ENCODE measurements around the gene ICAM3.

DNA sequence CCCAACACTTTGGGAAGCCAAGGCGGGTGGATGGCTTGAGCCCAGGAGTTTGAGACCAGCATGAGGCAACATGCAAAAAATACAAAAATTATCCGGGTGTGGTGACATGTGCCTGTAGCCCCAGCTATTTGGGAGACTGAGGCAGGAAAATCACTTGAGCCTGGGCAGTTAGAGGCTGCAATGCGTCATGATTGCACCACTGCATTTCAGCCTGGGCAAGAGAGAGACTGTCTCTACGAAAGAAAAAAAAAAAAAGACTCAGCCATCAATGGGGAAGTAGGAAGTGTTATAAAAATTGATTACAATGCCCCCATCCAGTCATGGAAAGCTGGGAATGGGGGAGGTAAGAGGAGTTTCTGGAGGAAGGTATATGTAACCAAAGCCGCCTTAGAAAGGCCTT is 35.5 kb upstream of the ICAM3 start:
- TF ChIP-seq EZH2 (IDR thresholded peaks at IDR 0.05; ENCODE audit: borderline replicate concordance, low read length): no peak
- TF ChIP-seq, protein P1, sequence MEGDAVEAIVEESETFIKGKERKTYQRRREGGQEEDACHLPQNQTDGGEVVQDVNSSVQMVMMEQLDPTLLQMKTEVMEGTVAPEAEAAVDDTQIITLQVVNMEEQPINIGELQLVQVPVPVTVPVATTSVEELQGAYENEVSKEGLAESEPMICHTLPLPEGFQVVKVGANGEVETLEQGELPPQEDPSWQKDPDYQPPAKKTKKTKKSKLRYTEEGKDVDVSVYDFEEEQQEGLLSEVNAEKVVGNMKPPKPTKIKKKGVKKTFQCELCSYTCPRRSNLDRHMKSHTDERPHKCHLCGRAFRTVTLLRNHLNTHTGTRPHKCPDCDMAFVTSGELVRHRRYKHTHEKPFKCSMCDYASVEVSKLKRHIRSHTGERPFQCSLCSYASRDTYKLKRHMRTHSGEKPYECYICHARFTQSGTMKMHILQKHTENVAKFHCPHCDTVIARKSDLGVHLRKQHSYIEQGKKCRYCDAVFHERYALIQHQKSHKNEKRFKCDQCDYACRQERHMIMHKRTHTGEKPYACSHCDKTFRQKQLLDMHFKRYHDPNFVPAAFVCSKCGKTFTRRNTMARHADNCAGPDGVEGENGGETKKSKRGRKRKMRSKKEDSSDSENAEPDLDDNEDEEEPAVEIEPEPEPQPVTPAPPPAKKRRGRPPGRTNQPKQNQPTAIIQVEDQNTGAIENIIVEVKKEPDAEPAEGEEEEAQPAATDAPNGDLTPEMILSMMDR (conservative IDR thresholded peaks at IDR 0.05 in 1 of 2, IDR thresholded peaks at IDR 0.05 in 1 of 2; ENCODE audit: extremely low read depth in 1 of 2, insufficient read depth in 1 of 2, low read depth in 1 of 2, low read length in 2 of 2): no peak

Measured in mammary epithelial cell (primary cell).